GM21526 (cell line): ENCODE results near the gene ZNF493.

Experiments used
- ATAC-seq: cut with Tn5 transposase; IDR thresholded peaks from one replicate; pipeline ENCODE4 v1.9.1; 2021; ENCODE audit warnings: moderate library complexity; ENCODE audit not compliant: unreplicated experiment, low FRiP score

Gene ZNF493

DNA sequence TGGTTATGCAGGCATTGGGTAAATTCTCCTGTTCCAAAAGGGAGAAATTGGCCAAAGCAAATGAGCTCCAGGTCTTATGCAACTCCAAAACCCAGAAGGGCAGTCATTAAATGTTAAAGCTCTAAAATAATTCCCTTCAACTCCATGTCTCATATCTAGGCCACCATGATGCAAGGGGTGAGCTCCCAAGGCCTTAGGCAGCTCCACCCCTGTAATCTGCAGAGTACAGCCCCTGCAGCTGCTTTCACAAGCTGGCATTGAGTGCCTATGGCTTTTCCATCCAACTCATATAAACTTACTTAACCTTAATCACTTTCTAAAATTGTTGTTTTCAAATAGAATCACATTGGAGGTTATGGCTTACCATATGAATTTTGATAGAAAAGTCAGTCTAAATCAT, 63.8 kb downstream of the ZNF493 start:
- no peak for ATAC-seq

DNA sequence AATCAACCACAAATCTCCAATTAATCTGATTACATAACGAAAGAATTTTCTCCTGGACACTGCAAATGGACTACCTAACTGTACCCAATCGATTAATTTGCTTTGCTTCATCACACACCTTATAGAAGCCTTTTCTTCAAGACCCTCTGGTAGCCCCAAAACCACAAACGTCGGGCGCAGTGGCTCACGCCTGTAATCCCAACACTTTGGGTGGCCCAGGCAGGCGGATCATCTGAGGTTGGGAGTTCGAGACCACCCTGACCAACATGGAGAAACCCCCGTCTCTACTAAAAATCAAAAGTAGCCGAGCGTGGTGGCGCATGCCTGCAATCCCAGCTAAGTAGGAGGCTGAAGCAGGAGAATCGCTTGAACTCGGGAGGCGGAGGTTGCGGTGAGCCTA, 65.6 kb downstream of the ZNF493 start:
- no peak for ATAC-seq

DNA sequence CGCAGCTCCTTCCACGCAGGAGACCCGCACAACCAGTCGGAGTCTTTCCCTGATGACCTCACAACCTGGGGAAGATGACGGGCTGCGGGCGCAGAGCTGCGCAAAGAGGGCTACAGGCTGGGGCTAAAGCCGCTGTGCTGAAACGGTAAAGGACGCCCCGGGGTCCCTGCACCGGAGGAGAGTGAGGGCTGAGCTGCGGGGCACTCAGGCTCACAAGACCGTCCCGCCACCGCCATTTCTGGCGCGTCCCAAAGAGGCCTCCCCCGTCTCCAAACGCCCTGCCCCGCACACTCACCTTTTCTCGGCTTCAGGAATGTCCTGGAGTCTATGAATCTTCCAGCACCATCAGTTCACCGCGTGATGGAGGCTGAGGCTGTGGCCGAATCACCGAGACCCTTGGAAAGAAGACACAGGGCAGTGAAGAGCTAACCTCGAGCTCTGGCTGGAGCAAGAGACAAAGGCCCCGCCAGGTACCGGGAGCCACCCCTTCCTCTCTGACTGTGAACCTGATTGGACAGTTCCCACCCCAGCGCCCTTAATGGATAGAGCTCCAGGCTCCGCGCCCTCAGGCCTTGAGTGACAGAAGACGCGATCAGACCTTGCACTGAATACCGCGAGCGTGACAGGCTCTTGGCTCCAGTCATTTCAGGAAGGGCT, 66.6 kb downstream of the ZNF493 start:
- no peak for ATAC-seq

DNA sequence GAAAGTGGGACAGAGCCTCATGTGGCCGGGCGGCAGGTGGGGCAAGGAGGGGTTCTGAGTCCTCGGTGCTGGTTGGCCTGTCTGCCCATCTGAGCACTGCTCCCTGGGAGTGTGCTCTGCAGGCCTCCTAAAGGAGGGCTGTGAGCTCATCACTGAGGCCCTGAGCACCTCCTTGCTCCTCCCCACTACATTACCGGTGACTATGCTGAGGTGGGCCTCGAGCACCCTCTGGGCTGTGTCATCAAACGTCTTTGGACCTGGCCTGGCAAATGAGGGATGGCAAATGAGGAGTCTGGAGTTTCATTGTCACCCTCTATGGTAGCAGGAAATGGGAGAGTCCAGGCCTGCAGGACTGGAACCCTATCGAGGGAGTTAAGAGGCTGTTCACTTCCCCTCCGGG, 69.7 kb downstream of the ZNF493 start:
- no peak for ATAC-seq

DNA sequence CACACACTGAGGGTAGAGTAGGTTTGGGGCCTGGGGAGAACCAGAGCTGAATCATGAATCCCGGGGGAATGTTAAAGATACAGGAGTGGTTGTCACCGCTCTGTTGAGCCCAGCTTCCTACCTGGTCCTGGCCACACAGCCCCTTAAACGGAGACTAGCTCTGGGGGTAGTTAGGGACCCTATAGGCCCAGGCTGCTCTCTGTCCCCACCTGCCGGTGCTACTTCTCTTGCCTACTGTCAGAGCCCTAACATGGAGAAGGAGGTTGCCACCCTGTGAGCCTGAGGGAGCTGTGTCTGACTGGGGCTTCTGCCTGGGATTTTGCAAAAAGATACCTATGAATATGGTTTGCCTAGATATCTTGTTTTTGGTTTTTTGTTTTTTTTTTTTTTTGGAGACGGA, 71.9 kb downstream of the ZNF493 start:
- no peak for ATAC-seq

DNA sequence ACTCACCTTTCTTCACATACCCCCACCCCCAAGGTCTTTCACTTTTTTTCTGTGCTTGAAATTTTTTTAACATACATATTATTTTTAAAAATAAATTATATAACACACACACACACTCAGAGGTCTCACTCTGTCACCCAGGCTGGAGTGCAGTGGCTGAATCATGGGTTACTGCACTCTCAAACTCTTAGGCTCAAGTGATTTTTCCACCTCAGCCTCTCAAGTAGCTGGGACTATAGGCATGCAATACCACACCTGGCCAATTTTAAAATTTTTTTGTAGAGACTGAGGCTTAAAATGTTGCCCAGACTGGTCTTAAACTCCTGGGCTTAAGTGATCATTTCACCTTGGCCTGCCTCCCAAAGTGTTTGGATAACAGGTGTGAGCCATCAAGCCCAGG, 75.6 kb downstream of the ZNF493 start:
- ATAC-seq, result no peak

DNA sequence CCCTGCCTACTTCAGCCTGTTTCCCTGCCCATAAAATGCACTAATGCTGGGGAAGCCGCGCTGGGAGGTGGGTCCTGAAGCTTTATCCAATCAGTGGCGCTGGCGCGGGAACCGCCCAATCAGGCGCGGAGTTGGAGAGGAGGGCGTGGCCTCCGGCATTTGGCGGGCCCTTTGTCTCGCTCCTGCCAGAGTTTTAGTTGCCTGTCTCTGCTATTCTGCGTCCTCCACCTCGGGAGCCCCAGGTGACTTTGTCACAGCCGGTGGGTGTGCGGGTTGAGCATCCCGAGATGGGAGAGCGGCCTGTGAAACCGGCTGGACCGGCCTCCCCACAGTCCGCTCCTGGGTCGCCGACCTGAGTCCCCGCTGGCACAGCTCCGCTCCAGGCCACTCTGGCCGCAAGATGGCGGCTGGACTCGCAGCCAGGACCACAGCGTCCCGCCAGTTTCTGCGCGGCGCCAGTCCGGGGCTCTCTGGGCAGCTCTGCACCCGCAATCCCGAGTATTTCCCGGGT, 77.8 kb downstream of the ZNF493 start:
- no peak for ATAC-seq
